Kidney (tissue), 14 donors: ENCODE measurements around the gene GATC. TPM values are rescaled to one million over a fixed set of nuclear protein-coding genes. Genes with fewer than 3 reads are reported as not detected.
A peak's percentile ranks its signal among the peaks of the same experiment; 100 is the strongest.

Experiments used
- DNase-seq, 5 donors: peaks; one replicate each; pipeline ENCODE4 v3.0.0-alpha.2; 2013 to 2020
- FAIRE-seq: peaks from 2 replicates; lab custom pipeline; 2012; peaks lifted over from hg19 to GRCh38; lab: Jason Lieb, UNC
- H3K27ac ChIP-seq, 2 donors: one replicate each; pipeline ENCODE4 v1.7.0; 2013; ENCODE audit warnings: low read depth in 2 of 2, low read length in 2 of 2, inconsistent platforms in 1 of 2
- H3K27me3 ChIP-seq: one replicate; pipeline ENCODE4 v1.7.1; 2013; ENCODE audit warnings: low read length, inconsistent platforms; ENCODE audit not compliant: control insufficient read depth, insufficient read depth
- H3K36me3 ChIP-seq, 3 donors: one replicate each; pipeline versions ENCODE4 v1.7.0 to v1.7.1; 2013; ENCODE audit warnings: low read length in 3 of 3, control low read depth in 1 of 3, inconsistent platforms in 1 of 3; ENCODE audit not compliant: insufficient read depth in 3 of 3, control insufficient read depth in 2 of 3
- H3K4me1 ChIP-seq, 3 donors: one replicate each; pipeline versions ENCODE4 v1.7.0 to v1.7.1; 2013; ENCODE audit warnings: low read length in 3 of 3, inconsistent platforms in 1 of 3, low read depth in 1 of 3; ENCODE audit not compliant: control insufficient read depth in 2 of 3, insufficient read depth in 2 of 3
- H3K4me3 ChIP-seq, 3 donors: one replicate each; pipeline versions ENCODE4 v1.7.0 to v1.8.1; 2013; ENCODE audit warnings: low read length in 3 of 3, control low read depth in 1 of 3, inconsistent platforms in 1 of 3
- H3K9ac ChIP-seq, 3 donors: one replicate each; pipeline versions ENCODE4 v1.7.0 to v1.7.1; 2013; ENCODE audit warnings: low read length in 3 of 3, control low read depth in 1 of 3, inconsistent platforms in 1 of 3
- H3K9me3 ChIP-seq, 3 donors: one replicate each; pipeline versions ENCODE4 v1.7.0 to v1.7.1; 2013; ENCODE audit warnings: low read length in 3 of 3, control low read depth in 1 of 3, inconsistent platforms in 1 of 3; ENCODE audit not compliant: control insufficient read depth in 2 of 3, insufficient read depth in 1 of 3
- intact Hi-C: fragments of 100-400 bp; cut with DNase I; formaldehyde crosslinking; loops from one replicate; pipeline ENCODE4 v1.11.1; 2022
- polyA plus RNA-seq: library from polyadenylated mRNA; stranded (reverse); fragments of 350-450 nt; fragmentation: Illumina TruSeq; extraction: RNeasy Lipid Tissue Mini Kit (QIAGEN cat#74804); gene quantifications from one replicate; pipeline ENCODE4 v1.2.3, GENCODE V29; 2014; ENCODE audit warnings: low read depth, low replicate concordance; ENCODE audit not compliant: insufficient read depth
- total RNA-seq: library from RNA; stranded (reverse); fragmentation: NEBNext Ultra II Directional; extraction: Animal tissue kit (Norgen Biotek cat#: 25700); gene quantifications from one replicate; pipeline ENCODE4 v1.2.1, GENCODE V29; 2021
- TF ChIP-seq, protein P1 (sequence below): IDR thresholded peaks from 3 replicates; pipeline ENCODE4 v1.5.1; 2012; ENCODE audit warnings: mild to moderate bottlenecking, moderate library complexity, borderline replicate concordance; ENCODE audit not compliant: insufficient read depth; ENCODE audit errors: extremely low read depth
- donor health status: control.
- donor health status: control.
- donor health status: control.
- donor health status: control.
- donor health status: control.
- donor health status: DM: yes; HTN: yes; CAD: no.
- donor health status: Normal renal cell carcinoma (clear cell type).

The GATC gene
- total and polyA plus RNA-seq, 2 donors from 2014 or later = 13.7 to 39.4 TPM

DNA sequence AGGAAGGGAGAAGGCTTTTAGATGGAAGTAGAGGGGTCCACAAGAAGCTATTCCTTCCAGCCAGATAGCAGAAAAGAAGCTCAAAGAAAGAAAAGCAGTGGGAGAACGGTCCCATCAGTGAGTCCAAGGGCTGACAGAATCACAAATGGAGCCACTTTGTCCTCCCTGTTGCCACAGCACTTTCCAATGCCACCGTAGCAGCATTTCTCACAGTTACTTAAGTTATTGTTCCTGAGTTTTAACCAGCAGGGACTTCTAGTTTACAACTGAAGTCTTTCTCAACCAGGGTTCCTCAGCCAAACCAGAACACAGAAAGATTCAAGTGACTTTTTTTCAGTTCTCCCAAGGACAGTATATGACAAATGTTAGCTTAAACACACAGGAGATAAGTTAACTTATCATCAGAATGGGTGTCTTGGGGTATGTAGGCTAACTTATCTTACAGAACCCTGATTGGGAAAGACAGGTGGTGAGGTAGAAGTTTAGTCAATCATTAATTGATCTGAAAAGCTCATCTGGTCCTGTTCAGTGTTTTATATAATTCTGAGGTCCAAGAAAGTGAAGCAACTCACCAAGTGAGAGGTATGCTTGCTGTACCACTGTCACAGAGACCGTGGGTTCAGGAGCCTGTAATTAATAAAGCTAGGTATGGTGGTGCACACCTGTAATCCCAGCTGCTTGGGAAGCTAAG lies 7.0 kb downstream of the GATC start:
- DNase-seq (no peak), FAIRE-seq (no peak)
- Histone ChIP-seq H3K9ac (no peak overlapping the region), H3K9me3 (no peaks in the 10 kb centered on the region), H3K27ac (no peak overlapping the region), H3K27me3 (no peaks in the 10 kb centered on the region), H3K4me1 (peaks cover 0 to 3% (median 3%) of the 10 kb centered on the region in 3 donors), H3K36me3 (peaks cover 6 to 18% (median 16%) of the 10 kb centered on the region in 3 donors), H3K4me3 (no peak overlapping the region)
- TF ChIP-seq, protein P1, sequence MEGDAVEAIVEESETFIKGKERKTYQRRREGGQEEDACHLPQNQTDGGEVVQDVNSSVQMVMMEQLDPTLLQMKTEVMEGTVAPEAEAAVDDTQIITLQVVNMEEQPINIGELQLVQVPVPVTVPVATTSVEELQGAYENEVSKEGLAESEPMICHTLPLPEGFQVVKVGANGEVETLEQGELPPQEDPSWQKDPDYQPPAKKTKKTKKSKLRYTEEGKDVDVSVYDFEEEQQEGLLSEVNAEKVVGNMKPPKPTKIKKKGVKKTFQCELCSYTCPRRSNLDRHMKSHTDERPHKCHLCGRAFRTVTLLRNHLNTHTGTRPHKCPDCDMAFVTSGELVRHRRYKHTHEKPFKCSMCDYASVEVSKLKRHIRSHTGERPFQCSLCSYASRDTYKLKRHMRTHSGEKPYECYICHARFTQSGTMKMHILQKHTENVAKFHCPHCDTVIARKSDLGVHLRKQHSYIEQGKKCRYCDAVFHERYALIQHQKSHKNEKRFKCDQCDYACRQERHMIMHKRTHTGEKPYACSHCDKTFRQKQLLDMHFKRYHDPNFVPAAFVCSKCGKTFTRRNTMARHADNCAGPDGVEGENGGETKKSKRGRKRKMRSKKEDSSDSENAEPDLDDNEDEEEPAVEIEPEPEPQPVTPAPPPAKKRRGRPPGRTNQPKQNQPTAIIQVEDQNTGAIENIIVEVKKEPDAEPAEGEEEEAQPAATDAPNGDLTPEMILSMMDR = no peak
- intact Hi-C loops = no loop called here

DNA sequence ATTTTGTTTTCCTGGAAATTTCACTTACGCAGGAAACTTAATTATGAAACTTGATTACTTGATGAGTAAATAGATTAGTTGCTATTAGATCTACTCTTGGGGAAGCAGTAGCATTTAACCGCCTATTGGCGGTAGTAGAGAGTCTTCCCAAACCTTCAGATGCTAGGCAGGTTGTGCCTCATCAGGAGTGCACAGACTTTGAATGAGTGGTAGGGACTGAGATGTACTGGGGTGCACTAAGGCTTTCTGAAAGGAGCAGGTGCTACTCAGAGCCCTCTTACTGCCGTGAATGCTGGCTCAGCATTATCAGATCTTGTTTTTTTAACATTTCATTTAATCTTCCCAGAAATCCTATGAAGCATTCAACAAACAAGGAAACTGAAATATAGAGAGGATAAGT lies 7.7 kb downstream of the GATC start:
- peaks cover 6 to 19% (median 16%) of the 10 kb centered on the region in 3 donors for H3K36me3 ChIP-seq
- FAIRE-seq = no peak

DNA sequence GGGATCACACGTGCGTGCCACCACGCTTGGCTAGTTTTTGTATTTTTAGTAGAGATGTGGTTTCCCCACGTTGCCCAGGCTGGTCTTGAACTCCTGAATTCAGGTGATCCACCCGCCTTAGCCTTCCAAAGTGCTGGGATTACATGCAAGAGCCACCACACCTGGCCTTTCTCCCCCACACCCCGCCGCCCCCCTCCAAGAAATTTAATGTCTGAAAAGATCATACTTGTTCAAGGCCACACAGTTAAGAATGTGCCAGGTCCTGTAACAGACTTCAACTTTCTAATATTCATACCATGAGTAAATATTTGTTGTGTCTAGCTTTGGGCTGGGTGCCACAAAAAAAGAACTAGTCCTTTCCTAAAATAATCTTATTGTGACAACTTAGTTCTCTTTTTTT lies 9.1 kb downstream of the GATC start:
- H3K9ac ChIP-seq = no peak overlapping the region
- no peaks in the 10 kb centered on the region for H3K9me3 ChIP-seq
- no peaks in the 10 kb centered on the region for H3K27me3 ChIP-seq
- H3K4me3 ChIP-seq = no peak overlapping the region
- intact Hi-C loops = no loop called here
- H3K36me3 ChIP-seq = peaks cover 9 to 26% (median 22%) of the 10 kb centered on the region in 3 donors
- DNase-seq (no peak), FAIRE-seq (no peak)
- H3K27ac ChIP-seq = no peak overlapping the region
- no peaks in the 10 kb centered on the region for H3K4me1 ChIP-seq
- TF ChIP-seq, protein P1 = no peak

More for the DNA sequence above, 7.7 kb downstream of the GATC start:
- no peak overlapping the region for H3K4me3 ChIP-seq
- no peak for DNase-seq
- TF ChIP-seq, protein P1 = peak; percentile 29
- peaks cover 0 to 3% (median 3%) of the 10 kb centered on the region in 3 donors for H3K4me1 ChIP-seq
- no peaks in the 10 kb centered on the region for H3K27me3 ChIP-seq
- no peak overlapping the region for H3K27ac ChIP-seq
- H3K9ac ChIP-seq = no peak overlapping the region
- intact Hi-C loops = no loop called here
- no peaks in the 10 kb centered on the region for H3K9me3 ChIP-seq
